ENCODE measurements around the gene RND3. TPM values are rescaled to one million over a fixed set of nuclear protein-coding genes. Genes with fewer than 3 reads are reported as not detected.

The RND3 gene
- total and polyA plus RNA-seq, 2 of the 13 experiments (the other 11 are each of a cell fraction or from before 2014, with no cell fraction given) = 0.13 to 0.42 TPM

DNA sequence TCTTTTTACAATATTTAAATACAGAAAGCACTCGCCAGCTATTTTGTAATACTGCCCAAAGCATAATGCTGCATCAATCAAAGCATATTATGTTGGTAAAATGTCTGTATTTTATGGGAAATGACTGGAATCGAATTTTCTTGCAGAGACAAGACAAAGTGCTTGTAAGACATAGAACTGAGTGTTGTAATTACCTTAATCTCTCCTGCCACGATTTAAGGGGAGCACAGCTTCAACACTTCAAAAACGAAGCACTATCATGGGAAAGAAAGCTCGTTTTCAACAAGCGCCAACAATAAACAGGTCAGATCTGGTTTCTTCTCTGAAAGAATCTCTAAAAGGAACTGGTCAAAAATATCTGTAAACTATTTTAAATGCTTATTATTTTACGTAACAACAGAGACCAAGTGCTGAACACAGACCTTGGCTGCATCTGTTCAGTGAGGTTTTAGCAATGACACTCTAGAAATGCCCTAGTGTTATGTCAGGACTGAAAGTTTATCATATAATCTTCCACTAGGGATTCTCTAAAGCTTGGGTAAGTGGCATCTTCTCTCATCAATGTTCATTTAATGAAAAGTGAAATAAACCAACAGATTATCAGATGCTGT is 19.0 kb downstream of the RND3 start:
- ChIA-PET CTCF (ENCODE audit: low intra/inter-chr PET ratio, low total read pairs) (no interaction called here), POLR2A (no interaction called here)
- FAIRE-seq (no peak), DNase-seq (ENCODE audit: low spot score) (no peak), ATAC-seq (no peak)
- Histone ChIP-seq H4K20me1 (ENCODE audit: insufficient read depth, low read length) (no peaks in the 10 kb centered on the region), H3K9me3 (ENCODE audit: low read length) (no peaks in the 10 kb centered on the region), H3K4me2 (ENCODE audit: low read depth, low read length) (no peak overlapping the region), H3K36me3 (replicated peaks in 1 of 2; ENCODE audit: control insufficient read depth in 1 of 2, insufficient read depth in 2 of 2, low read length in 2 of 2) (no peaks in the 10 kb centered on the region), H3K27me3 (ENCODE audit: control insufficient read depth in 1 of 2, insufficient read depth in 2 of 2, low read length in 2 of 2) (no peaks in the 10 kb centered on the region), H3K4me3 (replicated peaks in 1 of 3; ENCODE audit: insufficient read depth in 1 of 3, low read depth in 2 of 3, low read length in 3 of 3) (no peak overlapping the region), H2AFZ (ENCODE audit: low read length) (no peak overlapping the region), H3K4me1 (ENCODE audit: insufficient read depth, low read length) (no peaks in the 10 kb centered on the region), H3K9ac (ENCODE audit: insufficient read depth, low read depth, low read length) (no peak overlapping the region), H3K27ac (ENCODE audit: extremely low read length, insufficient read depth, low read length) (no peak overlapping the region), H3K79me2 (ENCODE audit: insufficient read depth, low read length) (no peaks in the 10 kb centered on the region)
- no TSS peak for BruUV-seq (replicated peaks)
- intact Hi-C loops (cut with micrococcal nuclease; ENCODE audit: unreplicated experiment) (no loop called here), in situ Hi-C loops (cut with HindIII; ENCODE audit: extremely low pct_ligation_motif_present, low pct_unique_long_range_greater_than_20kb) (no loop called here)
- TF ChIP-seq ZHX2 (IDR thresholded peaks at IDR 0.05; ENCODE audit: low read depth) (no peak), ZHX2 (CRISPR knock-in tag; IDR thresholded peaks at IDR 0.05; ENCODE audit: borderline replicate concordance) (no peak), KAT7 (CRISPR knock-in tag; IDR thresholded peaks at IDR 0.05; ENCODE audit: borderline replicate concordance) (no peak), ZNF747 (CRISPR knock-in tag; IDR thresholded peaks at IDR 0.05; ENCODE audit: borderline replicate concordance) (no peak), ZNF512 (CRISPR knock-in tag; IDR thresholded peaks at IDR 0.05) (no peak), ARNTL (CRISPR knock-in tag; IDR thresholded peaks at IDR 0.05) (no peak), ZFX (CRISPR knock-in tag; IDR thresholded peaks at IDR 0.05; ENCODE audit: low read depth) (no peak), ZNF503 (CRISPR knock-in tag; IDR thresholded peaks at IDR 0.05) (no peak), FOXJ3 (CRISPR knock-in tag; IDR thresholded peaks at IDR 0.05; ENCODE audit: borderline replicate concordance) (no peak), ZNF780A (CRISPR knock-in tag; IDR thresholded peaks at IDR 0.05) (no peak)
- WGBS (ENCODE audit: low lambda C conversion rate) = 30% methylated on average over 7 of the region's 7 CpGs

Measured in HepG2 (cell line).